MM.1S (cell line): Measurements from ENCODE around the gene ZNHIT1.

Source experiments
- DNase-seq: peaks from one replicate; pipeline ENCODE4 v3.0.0-alpha.2; 2015
- H2AFZ ChIP-seq: fragments of 300-600 bp; sonication (generic); 2 replicates; pipeline ENCODE4 v1.6.0; 2016; ENCODE audit warnings: antibody characterized with exemption, low read length
- H3F3A ChIP-seq: fragments of 300-600 bp; sonication (generic); 2 replicates; pipeline ENCODE4 v1.6.1; 2016; ENCODE audit warnings: mild to moderate bottlenecking, antibody characterized with exemption, low read length, moderate library complexity, mixed read lengths; ENCODE audit not compliant: insufficient read depth
- H3K27ac ChIP-seq: fragments of 300-600 bp; sonication (generic); 2 replicates; pipeline ENCODE4 v1.5.1; 2016; ENCODE audit warnings: mild to moderate bottlenecking, low read length
- H3K27me3 ChIP-seq: fragments of 300-600 bp; sonication (generic); replicated peaks from 2 replicates; pipeline ENCODE4 v1.6.0; 2016; ENCODE audit warnings: low read length; ENCODE audit not compliant: insufficient read depth
- H3K36me3 ChIP-seq: fragments of 300-600 bp; sonication (generic); replicated peaks from 2 replicates; pipeline ENCODE4 v1.6.1; 2016; ENCODE audit warnings: mild to moderate bottlenecking, low read length, mixed read lengths; ENCODE audit not compliant: insufficient read depth
- H3K4me1 ChIP-seq: fragments of 300-600 bp; sonication (generic); 2 replicates; pipeline ENCODE4 v1.6.1; 2016; ENCODE audit warnings: low read length, mixed read lengths
- H3K4me2 ChIP-seq: fragments of 300-600 bp; sonication (generic); 2 replicates; pipeline ENCODE4 v1.6.0; 2016; ENCODE audit warnings: low read depth, low read length
- H3K4me3 ChIP-seq: fragments of 300-600 bp; sonication (generic); 2 replicates; pipeline ENCODE4 v1.5.1; 2016; ENCODE audit warnings: low read length, mixed read lengths
- H3K79me2 ChIP-seq: fragments of 300-600 bp; sonication (generic); 2 replicates; pipeline ENCODE4 v1.6.1; 2016; ENCODE audit warnings: mixed run types, low read length, mixed read lengths
- H3K9ac ChIP-seq: fragments of 300-600 bp; sonication (generic); 2 replicates; pipeline ENCODE4 v1.6.1; 2016; ENCODE audit warnings: low read length, mixed read lengths
- H3K9me2 ChIP-seq: fragments of 300-600 bp; sonication (generic); replicated peaks from 2 replicates; pipeline ENCODE4 v1.6.1; 2016; ENCODE audit warnings: mild to moderate bottlenecking, low read length, mixed read lengths; ENCODE audit not compliant: insufficient read depth
- H3K9me3 ChIP-seq: fragments of 300-600 bp; sonication (generic); replicated peaks from 2 replicates; pipeline ENCODE4 v1.6.1; 2016; ENCODE audit warnings: mild to moderate bottlenecking, low read length, mixed read lengths; ENCODE audit not compliant: insufficient read depth
- H4K20me1 ChIP-seq: fragments of 300-600 bp; sonication (generic); 2 replicates; pipeline ENCODE4 v1.6.1; 2016; ENCODE audit warnings: mild to moderate bottlenecking, low read length, moderate library complexity, mixed read lengths; ENCODE audit not compliant: insufficient read depth
- CTCF ChIP-seq: fragments of 300-600 bp; sonication (generic); IDR thresholded peaks from 2 replicates; pipeline ENCODE4 v1.5.1; 2016; ENCODE audit warnings: antibody characterized with exemption, low read length, mixed read lengths
- EZH2 ChIP-seq: fragments of 300-600 bp; sonication (generic); optimal IDR thresholded peaks from 2 replicates; pipeline ENCODE3; 2017; ENCODE audit warnings: low read depth, mild to moderate bottlenecking, antibody characterized with exemption, low read length, mixed read lengths
- EZH2phosphoT487 ChIP-seq: fragments of 300-600 bp; sonication (generic); IDR thresholded peaks from 2 replicates; pipeline ENCODE4 v1.6.1; 2018; ENCODE audit warnings: antibody characterized with exemption, low read length

ZNHIT1 gene

GRCh38 chr7:101185258-101185839 lies 32.6 kb upstream of the ZNHIT1 start:
- Histone ChIP-seq H3K27ac (no peak overlapping the region), H4K20me1 (no peaks in the 10 kb centered on the region), H3F3A (no peaks in the 10 kb centered on the region), H3K9me2 (no peaks in the 10 kb centered on the region), H3K4me2 (no peak overlapping the region), H2AFZ (no peak overlapping the region), H3K36me3 (no peaks in the 10 kb centered on the region), H3K9ac (no peak overlapping the region), H3K9me3 (no peaks in the 10 kb centered on the region), H3K27me3 (peaks cover 71% of the 10 kb centered on the region), H3K79me2 (no peaks in the 10 kb centered on the region), H3K4me3 (no peak overlapping the region), H3K4me1 (0 out of 2 replicates have a peak, but pooled peaks cover 4% of the 10 kb centered on the region)
- DNase-seq: no peak
- TF ChIP-seq EZH2phosphoT487 (no peak), CTCF (no peak), EZH2 (no peak)

GRCh38 chr7:101186194-101186593 lies 31.8 kb upstream of the ZNHIT1 start:
- no peak overlapping the region for H2AFZ ChIP-seq
- TF ChIP-seq EZH2phosphoT487 (no peak), CTCF (no peak), EZH2 (no peak)
- no peaks in the 10 kb centered on the region for H3K36me3 ChIP-seq
- H3K9me3 ChIP-seq: no peaks in the 10 kb centered on the region
- H3K9me2 ChIP-seq: no peaks in the 10 kb centered on the region
- H3K27me3 ChIP-seq: peaks cover 69% of the 10 kb centered on the region
- no peak overlapping the region for H3K4me3 ChIP-seq
- H4K20me1 ChIP-seq: no peaks in the 10 kb centered on the region
- no peak overlapping the region for H3K9ac ChIP-seq
- H3K4me2 ChIP-seq: no peak overlapping the region
- H3K79me2 ChIP-seq: no peaks in the 10 kb centered on the region
- H3F3A ChIP-seq: no peaks in the 10 kb centered on the region
- no peak overlapping the region for H3K27ac ChIP-seq
- no peak for DNase-seq
- H3K4me1 ChIP-seq: 0 out of 2 replicates have a peak, but pooled peaks cover 4% of the 10 kb centered on the region

- Histone ChIP-seq H4K20me1 (no peaks in the 10 kb centered on the region), H3K9me2 (no peaks in the 10 kb centered on the region)
Measured at GRCh38 chr7:101186844-101187428, 31.0 kb upstream of the ZNHIT1 start.

More at GRCh38 chr7:101186844-101187428, 31.0 kb upstream of the ZNHIT1 start:
- Histone ChIP-seq H3K4me1 (0 out of 2 replicates have a peak, but pooled peaks cover 3% of the 10 kb centered on the region), H3K27ac (no peak overlapping the region), H3K36me3 (no peaks in the 10 kb centered on the region), H3K79me2 (no peaks in the 10 kb centered on the region), H3F3A (no peaks in the 10 kb centered on the region), H2AFZ (no peak overlapping the region), H3K9ac (no peak overlapping the region), H3K4me3 (no peak overlapping the region), H3K4me2 (no peak overlapping the region), H3K27me3 (peaks cover 72% of the 10 kb centered on the region), H3K9me3 (no peaks in the 10 kb centered on the region)
- TF ChIP-seq EZH2phosphoT487 (no peak), EZH2 (no peak), CTCF (no peak)
- no peak for DNase-seq
